ENCODE data around the gene ZNF488.

ZNF488 gene

DNA sequence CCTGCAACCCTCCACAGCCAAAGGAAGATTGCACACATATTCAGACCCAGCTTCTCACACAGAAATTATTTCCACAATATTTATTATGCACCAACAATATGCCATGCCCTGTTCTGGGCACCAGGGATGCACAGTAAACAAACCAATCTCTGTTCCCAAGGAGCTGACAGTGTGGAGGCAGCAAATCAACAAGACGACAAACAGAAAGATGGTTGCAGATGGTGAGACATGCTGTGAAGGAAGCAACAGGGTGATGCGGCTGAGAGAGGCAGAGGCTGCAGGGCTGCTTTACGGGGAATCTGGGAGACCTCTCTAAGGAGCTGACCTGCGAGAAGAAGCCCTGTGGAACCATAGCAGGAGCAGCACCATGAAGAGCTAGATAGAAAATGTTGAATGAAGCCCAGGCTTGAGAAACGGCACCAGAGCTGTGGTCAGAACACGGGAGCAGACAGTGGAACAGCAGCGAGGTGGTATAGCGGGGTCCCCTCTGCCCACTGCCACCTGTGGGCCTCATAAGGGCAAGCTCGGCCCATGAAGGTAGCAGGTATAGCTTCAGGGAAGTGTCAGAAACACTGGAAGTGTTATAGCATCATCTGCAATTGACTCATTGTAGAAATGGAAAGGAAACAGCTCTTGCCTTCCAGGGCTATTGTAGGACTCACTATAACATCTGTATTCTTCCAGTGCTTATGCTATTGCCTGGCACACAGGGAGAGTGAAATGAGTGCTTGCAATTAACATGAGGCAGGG lies 18.5 kb downstream of the ZNF488 start:
- TF ChIP-seq, protein P1, sequence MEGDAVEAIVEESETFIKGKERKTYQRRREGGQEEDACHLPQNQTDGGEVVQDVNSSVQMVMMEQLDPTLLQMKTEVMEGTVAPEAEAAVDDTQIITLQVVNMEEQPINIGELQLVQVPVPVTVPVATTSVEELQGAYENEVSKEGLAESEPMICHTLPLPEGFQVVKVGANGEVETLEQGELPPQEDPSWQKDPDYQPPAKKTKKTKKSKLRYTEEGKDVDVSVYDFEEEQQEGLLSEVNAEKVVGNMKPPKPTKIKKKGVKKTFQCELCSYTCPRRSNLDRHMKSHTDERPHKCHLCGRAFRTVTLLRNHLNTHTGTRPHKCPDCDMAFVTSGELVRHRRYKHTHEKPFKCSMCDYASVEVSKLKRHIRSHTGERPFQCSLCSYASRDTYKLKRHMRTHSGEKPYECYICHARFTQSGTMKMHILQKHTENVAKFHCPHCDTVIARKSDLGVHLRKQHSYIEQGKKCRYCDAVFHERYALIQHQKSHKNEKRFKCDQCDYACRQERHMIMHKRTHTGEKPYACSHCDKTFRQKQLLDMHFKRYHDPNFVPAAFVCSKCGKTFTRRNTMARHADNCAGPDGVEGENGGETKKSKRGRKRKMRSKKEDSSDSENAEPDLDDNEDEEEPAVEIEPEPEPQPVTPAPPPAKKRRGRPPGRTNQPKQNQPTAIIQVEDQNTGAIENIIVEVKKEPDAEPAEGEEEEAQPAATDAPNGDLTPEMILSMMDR (IDR thresholded peaks at IDR 0.05): no peak

DNA sequence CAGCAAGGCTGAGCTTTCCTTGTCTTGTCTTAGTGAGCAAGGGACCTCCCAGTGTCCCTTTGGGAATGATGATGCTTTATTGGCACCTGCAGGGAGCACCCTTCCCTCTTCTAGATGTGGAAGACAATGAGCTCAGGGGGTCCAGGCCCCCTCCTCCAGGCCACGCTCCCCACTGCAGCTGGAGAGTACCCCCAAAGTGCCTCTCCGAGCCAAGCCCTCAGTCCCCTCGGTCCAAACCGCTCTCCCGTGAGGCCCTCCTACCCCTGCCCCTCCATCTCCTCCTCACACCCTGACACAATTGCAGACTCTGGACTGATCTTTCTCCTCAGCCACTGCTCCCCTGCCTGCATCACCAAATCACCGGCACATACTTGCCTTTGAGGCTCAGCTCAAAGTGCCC lies 19.2 kb downstream of the ZNF488 start:
- TF ChIP-seq, protein P1 (IDR thresholded peaks at IDR 0.05): no peak

DNA sequence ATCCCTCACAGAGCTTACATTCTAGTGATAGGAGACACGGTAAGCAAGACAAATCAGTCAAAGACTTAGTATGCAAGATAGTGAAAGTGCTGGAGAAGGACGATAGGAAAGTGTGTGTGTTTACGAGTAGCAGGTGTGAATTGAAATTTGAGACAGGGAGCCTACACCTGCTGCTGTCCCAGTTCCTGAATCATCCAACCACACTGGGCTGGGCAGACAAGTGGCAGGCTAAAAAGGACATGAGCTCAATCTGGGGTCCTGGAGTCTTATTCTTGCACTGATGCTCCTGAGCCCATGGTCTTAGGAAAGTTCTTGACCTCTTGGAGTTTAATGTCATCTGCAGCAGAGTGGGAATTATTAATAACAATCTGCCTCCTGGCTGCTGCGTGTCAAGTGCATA lies 19.7 kb downstream of the ZNF488 start:
- TF ChIP-seq, protein P1 (IDR thresholded peaks at IDR 0.05): no peak

DNA sequence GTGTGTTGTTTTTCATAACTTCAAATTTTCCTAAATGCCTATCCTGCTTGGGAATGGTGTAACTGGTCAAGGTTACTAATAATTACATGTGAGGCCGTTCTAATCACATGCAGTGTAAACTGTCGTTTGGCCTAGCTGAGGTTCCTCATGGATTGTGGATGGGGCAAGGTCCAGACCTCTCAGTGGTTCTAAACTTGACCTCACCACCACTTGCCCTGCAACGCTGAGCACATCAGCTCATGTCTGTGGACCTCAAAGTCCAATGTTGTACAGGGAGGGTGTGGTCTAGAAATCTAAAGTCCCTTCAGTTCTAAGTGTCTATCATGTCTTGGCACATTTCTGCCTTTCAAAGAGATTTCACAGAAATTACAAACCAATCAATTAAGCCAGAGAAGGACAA lies 20.3 kb downstream of the ZNF488 start:
- TF ChIP-seq, protein P1 (IDR thresholded peaks at IDR 0.05): no peak

DNA sequence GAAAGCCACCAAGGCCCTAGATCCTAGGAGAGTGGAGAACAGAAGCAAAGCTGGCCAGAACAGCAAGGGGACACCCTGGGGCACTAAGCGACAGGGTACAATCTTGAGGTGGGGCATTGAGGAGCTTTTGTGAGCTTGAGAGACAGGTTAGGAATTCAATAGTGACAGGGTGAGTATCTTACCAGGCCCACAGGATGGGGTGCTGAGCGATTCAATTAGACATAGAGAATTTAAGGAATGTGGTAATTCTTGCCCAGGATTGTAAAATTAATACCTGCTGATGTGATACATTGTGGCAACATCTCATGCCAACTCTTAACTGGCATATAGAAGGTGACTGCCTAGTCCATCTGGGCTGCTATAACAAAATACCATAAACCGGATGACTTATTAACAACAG lies 21.9 kb downstream of the ZNF488 start:
- TF ChIP-seq, protein P1 (IDR thresholded peaks at IDR 0.05): no peak

DNA sequence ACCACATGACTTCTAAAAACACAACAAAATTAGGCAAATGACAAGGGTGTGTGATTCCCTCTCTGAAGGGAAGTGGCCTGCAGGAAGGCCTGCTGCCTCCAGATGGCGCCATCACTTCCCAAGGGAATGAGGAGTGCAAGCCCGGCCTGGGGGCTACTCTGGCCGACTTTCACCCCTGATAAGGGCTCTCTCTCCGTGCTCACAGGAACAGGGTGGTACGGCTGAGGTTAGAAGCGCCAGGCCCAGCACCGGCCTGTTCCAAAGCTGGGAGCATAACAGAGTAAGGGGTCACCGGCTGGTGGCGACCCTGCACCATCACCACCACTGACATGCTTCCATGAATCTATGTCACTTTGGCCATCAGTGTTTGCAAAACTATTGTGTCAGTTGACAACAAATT lies 22.8 kb downstream of the ZNF488 start:
- TF ChIP-seq, protein P1 (IDR thresholded peaks at IDR 0.05): peak; percentile 86

DNA sequence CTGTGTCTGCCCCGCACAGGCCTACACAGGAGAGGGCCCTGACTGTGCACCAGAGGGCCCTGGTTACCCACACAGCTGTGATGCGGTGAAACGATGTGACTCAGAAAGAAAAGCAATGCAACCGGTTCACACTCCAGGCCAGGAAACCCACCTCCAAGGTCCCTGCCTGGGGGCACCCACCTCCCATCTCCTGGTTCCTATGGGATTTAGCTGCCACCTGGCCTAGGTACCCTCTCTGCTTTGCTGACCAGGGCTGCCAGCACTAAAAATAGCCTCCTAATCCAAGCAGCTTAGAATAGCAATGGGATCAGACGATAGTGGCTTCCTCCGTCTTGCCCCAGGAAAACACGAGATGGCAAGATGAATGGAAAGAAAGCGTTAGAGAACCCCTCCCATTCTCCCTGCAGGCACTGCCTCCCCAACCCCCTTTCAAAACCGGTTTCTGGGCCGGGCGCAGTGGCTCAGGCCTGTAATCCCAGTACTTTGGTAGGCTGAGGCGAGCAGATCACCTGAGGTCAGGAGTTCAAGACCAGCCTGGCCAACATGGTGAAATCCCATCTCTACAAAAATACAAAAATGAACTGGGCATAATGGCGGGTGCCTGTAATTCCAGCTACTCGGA lies 23.6 kb downstream of the ZNF488 start:
- TF ChIP-seq, protein P1 (IDR thresholded peaks at IDR 0.05): no peak

All from LNCAP (cell line).